Measurements from ENCODE around the gene MXRA8. TPM values are rescaled to one million over a fixed set of nuclear protein-coding genes. Genes with fewer than 3 reads are reported as not detected.
"Not testable (repeated sequence)": the region's sequence is repeated elsewhere in the genome, so short reads cannot be mapped to it uniquely, and the experiment has no call there.

MXRA8 gene
- total RNA-seq, 2 experiments from 2014 or later, result 1.6 to 2.9 TPM

DNA sequence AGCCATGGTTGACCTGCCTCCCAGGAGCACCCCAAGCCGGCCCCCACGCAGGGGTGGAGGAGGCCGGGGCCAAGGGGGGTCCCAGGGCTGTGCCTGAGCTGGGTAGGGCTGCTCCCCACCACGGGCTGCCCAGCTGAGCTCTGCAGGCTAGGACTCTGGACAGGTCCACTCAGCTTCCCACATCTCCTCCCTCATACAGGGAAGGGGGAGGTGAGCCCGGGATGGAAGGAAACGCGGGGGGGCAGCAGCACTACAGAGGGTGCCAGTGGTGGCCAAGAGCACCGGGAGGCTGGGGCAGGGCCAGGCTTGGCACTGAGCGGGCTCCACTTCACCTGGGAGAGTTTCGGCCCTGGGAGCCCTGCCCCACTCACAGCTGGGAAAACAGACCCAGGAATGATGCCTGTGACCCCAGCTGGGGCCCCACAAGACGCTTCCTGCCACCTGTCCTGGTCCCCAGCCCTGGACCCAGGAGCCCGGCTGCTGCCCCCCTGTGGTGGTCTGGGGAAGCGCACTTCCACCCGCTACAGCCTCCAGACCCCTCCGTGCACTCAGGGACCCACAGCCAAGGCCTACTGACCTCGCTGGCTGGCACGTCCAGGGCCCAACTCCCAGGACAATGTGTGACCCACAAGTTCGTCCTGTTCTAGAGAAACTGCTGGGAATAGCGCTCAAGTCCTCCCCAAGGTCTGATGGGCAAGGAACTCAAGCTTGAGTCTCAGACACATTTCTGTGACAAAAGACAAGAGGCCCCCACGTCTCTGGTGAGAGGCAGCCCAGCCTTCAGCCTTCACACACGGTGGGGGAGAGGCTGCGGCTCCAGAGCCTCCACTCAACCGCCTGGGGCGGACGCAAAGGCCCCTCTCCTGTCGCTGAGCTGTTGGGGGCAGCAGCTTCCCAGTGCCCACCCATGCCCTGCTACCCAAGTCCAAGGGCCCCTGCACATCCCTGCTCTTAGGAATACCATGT is 13.7 kb upstream of the MXRA8 start:
- Mint-ChIP-seq H3K27me3 (no peaks in the 10 kb centered on the region), H3K9me3 (no peaks in the 10 kb centered on the region), H3K4me1 (ENCODE audit: low read depth) (peaks cover 43% of the 10 kb centered on the region), H3K4me3 (peak overlapping the region; percentile 80), H3K27ac (peak overlapping the region; percentile 88), H3K36me3 (ENCODE audit: low read depth) (peaks cover 10% of the 10 kb centered on the region)
- ChIA-PET CTCF (interaction anchor here (0.6 to 1.8 kb wide), 7 partner anchors 18 to 241 kb away, joined by 3 to 10 read pairs (median 3); partner anchors contain the start of gene CCNL2), POLR2A (interaction anchor here (0.7 to 4.1 kb wide), 6 partner anchors 18 to 408 kb away, joined by 3 to 23 read pairs (median 5); partner anchors contain the start of genes CCNL2 and DVL1)
- H3K4me1 ChIP-seq (ENCODE audit: insufficient read depth, low read length), result peaks cover 54% of the 10 kb centered on the region
- TF ChIP-seq, protein P1, sequence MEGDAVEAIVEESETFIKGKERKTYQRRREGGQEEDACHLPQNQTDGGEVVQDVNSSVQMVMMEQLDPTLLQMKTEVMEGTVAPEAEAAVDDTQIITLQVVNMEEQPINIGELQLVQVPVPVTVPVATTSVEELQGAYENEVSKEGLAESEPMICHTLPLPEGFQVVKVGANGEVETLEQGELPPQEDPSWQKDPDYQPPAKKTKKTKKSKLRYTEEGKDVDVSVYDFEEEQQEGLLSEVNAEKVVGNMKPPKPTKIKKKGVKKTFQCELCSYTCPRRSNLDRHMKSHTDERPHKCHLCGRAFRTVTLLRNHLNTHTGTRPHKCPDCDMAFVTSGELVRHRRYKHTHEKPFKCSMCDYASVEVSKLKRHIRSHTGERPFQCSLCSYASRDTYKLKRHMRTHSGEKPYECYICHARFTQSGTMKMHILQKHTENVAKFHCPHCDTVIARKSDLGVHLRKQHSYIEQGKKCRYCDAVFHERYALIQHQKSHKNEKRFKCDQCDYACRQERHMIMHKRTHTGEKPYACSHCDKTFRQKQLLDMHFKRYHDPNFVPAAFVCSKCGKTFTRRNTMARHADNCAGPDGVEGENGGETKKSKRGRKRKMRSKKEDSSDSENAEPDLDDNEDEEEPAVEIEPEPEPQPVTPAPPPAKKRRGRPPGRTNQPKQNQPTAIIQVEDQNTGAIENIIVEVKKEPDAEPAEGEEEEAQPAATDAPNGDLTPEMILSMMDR (IDR thresholded peaks at IDR 0.05), result peak; percentile 93
- H3K36me3 ChIP-seq (ENCODE audit: insufficient read depth, low read length), result peaks cover 4% of the 10 kb centered on the region
- H3K27ac ChIP-seq (ENCODE audit: low read depth in 1 of 2, low read length in 2 of 2), result peak overlapping the region in 1 of 2 donors; percentile 59
- ATAC-seq (ENCODE audit: poor library complexity) (peak; percentile 26), DNase-seq (peak; percentile 64 to 84 (median 73))
- H3K27me3 ChIP-seq (ENCODE audit: control insufficient read depth in 1 of 2, insufficient read depth in 2 of 2, low read length in 2 of 2), result no peaks in the 10 kb centered on the region
- H3K9me3 ChIP-seq (ENCODE audit: control insufficient read depth in 1 of 2, insufficient read depth in 1 of 2, low read length in 2 of 2), result peaks cover 0 to 6% of the 10 kb centered on the region in 2 experiments
- intact Hi-C loops (cut with DNase I, micrococcal nuclease), result loop anchor here (1.0 to 10.0 kb wide), 6 partner anchors 17 to 339 kb away; partner anchors contain the start of genes ACAP3 (in 1 of the 2), DVL1 (in 1 of the 2) and PUSL1 (in 1 of the 2)
- H3K4me3 ChIP-seq (ENCODE audit: low read length), result peak overlapping the region; percentile 45

DNA sequence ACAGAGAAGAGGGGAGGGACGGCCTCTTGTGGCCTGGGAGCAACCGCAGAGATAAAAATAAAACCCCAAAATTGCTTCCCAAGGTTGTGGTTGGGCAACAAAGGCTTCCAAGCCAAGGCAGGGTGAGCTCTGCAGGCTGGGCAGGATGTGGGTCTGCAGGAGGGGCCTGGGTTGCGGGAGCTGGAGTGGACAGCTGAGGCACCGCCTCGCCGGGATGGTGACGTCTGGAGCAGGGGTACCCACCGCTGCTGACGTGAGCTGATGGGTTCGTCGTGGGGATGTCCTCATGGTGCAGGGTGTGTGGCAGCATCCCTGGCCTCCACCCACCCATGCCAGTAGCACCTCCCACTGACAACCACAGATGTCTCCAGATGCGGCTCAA is 13.0 kb upstream of the MXRA8 start:
- H3K27ac Mint-ChIP-seq, result peak overlapping the region; percentile 88
- H3K9me3 ChIP-seq (ENCODE audit: control insufficient read depth in 1 of 2, insufficient read depth in 1 of 2, low read length in 2 of 2), result peaks cover 0 to 6% of the 10 kb centered on the region in 2 experiments
- peaks cover 10% of the 10 kb centered on the region for H3K36me3 Mint-ChIP-seq (ENCODE audit: low read depth)
- TF ChIP-seq, protein P1 (IDR thresholded peaks at IDR 0.05), result no peak
- H3K4me3 ChIP-seq (ENCODE audit: low read length), result peak overlapping the region; percentile 45
- peak overlapping the region in 1 of 2 donors; percentile 59 for H3K27ac ChIP-seq (ENCODE audit: low read depth in 1 of 2, low read length in 2 of 2)
- no peaks in the 10 kb centered on the region for H3K9me3 Mint-ChIP-seq
- CTCF ChIA-PET, result interaction anchor here (0.6 to 1.8 kb wide), 7 partner anchors 18 to 242 kb away, joined by 3 to 10 read pairs (median 3); partner anchors contain the start of genes CCNL2 and MRPL20
- peaks cover 43% of the 10 kb centered on the region for H3K4me1 Mint-ChIP-seq (ENCODE audit: low read depth)
- H3K27me3 ChIP-seq (ENCODE audit: control insufficient read depth in 1 of 2, insufficient read depth in 2 of 2, low read length in 2 of 2), result no peaks in the 10 kb centered on the region
- DNase-seq (peak in 11 of 14 experiments; percentile 30 to 95 (median 75)), ATAC-seq (ENCODE audit: poor library complexity) (peak; percentile 73)
- H3K4me1 ChIP-seq (ENCODE audit: insufficient read depth, low read length), result peaks cover 54% of the 10 kb centered on the region
- no peaks in the 10 kb centered on the region for H3K27me3 Mint-ChIP-seq
- POLR2A ChIA-PET, result interaction anchor here (0.7 to 4.1 kb wide), 6 partner anchors 17 to 408 kb away, joined by 3 to 23 read pairs (median 5); partner anchors contain the start of genes CCNL2 and DVL1
- peaks cover 4% of the 10 kb centered on the region for H3K36me3 ChIP-seq (ENCODE audit: insufficient read depth, low read length)
- intact Hi-C loops (cut with DNase I, micrococcal nuclease), result loop anchor here in 1 of 2 experiments (2.0 to 10.0 kb wide), 2 partner anchors 17 to 67 kb away; partner anchors contain the start of genes ACAP3 and PUSL1
- peak overlapping the region; percentile 80 for H3K4me3 Mint-ChIP-seq

DNA sequence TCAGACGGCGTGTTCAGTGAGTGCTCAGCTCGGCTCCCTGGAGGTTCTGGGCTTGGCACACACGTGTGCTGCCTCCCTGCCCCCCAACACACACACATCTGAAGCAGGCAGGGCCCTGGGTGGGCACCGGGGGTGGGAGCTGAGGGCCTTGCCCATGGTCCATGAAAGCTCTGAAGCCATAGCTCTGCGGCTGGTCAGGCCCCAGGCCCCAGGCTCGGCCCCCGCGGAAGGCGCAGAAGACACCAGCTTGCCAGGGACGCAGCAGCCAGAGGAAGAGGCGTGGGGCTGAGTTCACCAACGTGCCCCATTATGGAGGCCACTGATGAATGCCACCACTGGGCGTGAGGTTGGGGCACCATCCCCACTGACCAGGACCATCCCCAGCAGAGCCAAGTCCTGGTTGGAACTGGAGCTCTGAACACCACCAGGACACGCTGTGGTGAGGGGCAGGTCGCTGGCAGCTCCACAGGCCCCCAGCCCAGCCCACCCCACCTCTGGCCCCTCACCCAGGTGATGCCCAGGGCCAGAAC is 12.5 kb upstream of the MXRA8 start:
- H3K4me3 ChIP-seq (ENCODE audit: low read length), result no peak overlapping the region
- H3K36me3 Mint-ChIP-seq (ENCODE audit: low read depth), result peaks cover 10% of the 10 kb centered on the region
- peaks cover 43% of the 10 kb centered on the region for H3K4me1 Mint-ChIP-seq (ENCODE audit: low read depth)
- no peak for DNase-seq
- ATAC-seq (ENCODE audit: poor library complexity), result no peak
- no peaks in the 10 kb centered on the region for H3K27me3 Mint-ChIP-seq
- H3K27ac Mint-ChIP-seq, result peak overlapping the region; percentile 88
- CTCF ChIA-PET, result interaction anchor here (0.6 to 1.8 kb wide), 5 partner anchors 17 to 134 kb away, joined by 3 to 10 read pairs (median 4); partner anchors contain the start of genes CCNL2 and MRPL20
- peaks cover 0 to 6% of the 10 kb centered on the region in 2 experiments for H3K9me3 ChIP-seq (ENCODE audit: control insufficient read depth in 1 of 2, insufficient read depth in 1 of 2, low read length in 2 of 2)
- H3K4me1 ChIP-seq (ENCODE audit: insufficient read depth, low read length), result peaks cover 49% of the 10 kb centered on the region
- no peaks in the 10 kb centered on the region for H3K9me3 Mint-ChIP-seq
- H3K27me3 ChIP-seq (ENCODE audit: control insufficient read depth in 1 of 2, insufficient read depth in 2 of 2, low read length in 2 of 2), result no peaks in the 10 kb centered on the region
- TF ChIP-seq, protein P1 (IDR thresholded peaks at IDR 0.05), result no peak
- POLR2A ChIA-PET, result interaction anchor here (2.8 to 4.1 kb wide), 2 partner anchors 16 to 29 kb away, joined by 12 to 23 read pairs; partner anchors contain the start of gene CCNL2
- H3K27ac ChIP-seq (ENCODE audit: low read depth in 1 of 2, low read length in 2 of 2), result no peak overlapping the region
- peaks cover 4% of the 10 kb centered on the region for H3K36me3 ChIP-seq (ENCODE audit: insufficient read depth, low read length)
- intact Hi-C loops (cut with DNase I, micrococcal nuclease), result loop anchor here in 1 of 2 experiments (2.0 to 10.0 kb wide), 2 partner anchors 16 to 66 kb away; partner anchors contain the start of genes ACAP3 and PUSL1
- peak overlapping the region; percentile 80 for H3K4me3 Mint-ChIP-seq

DNA sequence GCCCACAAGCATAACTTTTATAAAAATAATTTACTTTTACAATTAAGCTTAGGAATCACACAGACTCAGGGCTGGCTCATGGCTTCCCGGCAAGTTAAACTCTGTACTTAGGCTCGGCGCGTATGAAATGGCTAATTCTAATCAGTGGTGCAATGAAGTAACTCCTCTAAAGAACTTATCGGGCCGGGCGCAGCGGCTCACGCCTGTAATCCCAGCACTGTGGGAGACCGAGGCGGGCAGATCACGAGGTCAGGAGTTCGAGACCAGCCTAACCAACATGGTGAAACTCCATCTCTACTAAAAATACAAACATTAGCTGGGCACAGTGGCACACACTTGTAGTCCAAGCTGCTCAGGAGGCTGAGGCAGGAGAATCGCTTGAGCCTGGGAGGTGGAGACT is 11.7 kb upstream of the MXRA8 start:
- ATAC-seq (ENCODE audit: poor library complexity); CTCF ChIA-PET; H3K27ac ChIP-seq (ENCODE audit: low read depth in 1 of 2, low read length in 2 of 2); H3K9me3 ChIP-seq (ENCODE audit: control insufficient read depth in 1 of 2, insufficient read depth in 1 of 2, low read length in 2 of 2); H3K36me3 Mint-ChIP-seq (ENCODE audit: low read depth); H3K4me3 ChIP-seq (ENCODE audit: low read length); H3K27me3 Mint-ChIP-seq; H3K9me3 Mint-ChIP-seq; H3K36me3 ChIP-seq (ENCODE audit: insufficient read depth, low read length); DNase-seq; H3K27me3 ChIP-seq (ENCODE audit: control insufficient read depth in 1 of 2, insufficient read depth in 2 of 2, low read length in 2 of 2): not testable (repeated sequence)
- Mint-ChIP-seq H3K4me1 (ENCODE audit: low read depth) (peaks cover 39% of the 10 kb centered on the region), H3K4me3 (peak overlapping the region; percentile 25), H3K27ac (peak overlapping the region; percentile 88)
- intact Hi-C loops (cut with DNase I, micrococcal nuclease), result loop anchor here in 1 of 2 experiments (2.0 to 10.0 kb wide), 2 partner anchors 15 to 65 kb away; partner anchors contain the start of genes ACAP3 and PUSL1
- H3K4me1 ChIP-seq (ENCODE audit: insufficient read depth, low read length), result peaks cover 44% of the 10 kb centered on the region
- POLR2A ChIA-PET, result interaction anchor here (2.8 to 4.1 kb wide), 2 partner anchors 16 to 30 kb away, joined by 12 to 23 read pairs; partner anchors contain the start of gene CCNL2
